ENCODE measurements around the gene DENND1A.

Gene DENND1A

GRCh38 chr9:123686829-123687192 lies 243.1 kb downstream of the DENND1A start:
- DNase-seq (ENCODE audit: low read depth in 2 of 2): no peak
- no peak overlapping the region for H3K4me3 ChIP-seq (replicated peaks in 1 of 2; ENCODE audit: low read depth in 2 of 2, low read length in 2 of 2)
- no peak for TF ChIP-seq CTCF (IDR thresholded peaks at IDR 0.05; ENCODE audit: low read depth, low read length)

- peak; percentile 60 to 62 for DNase-seq (ENCODE audit: low read depth in 2 of 2)
- no peak for TF ChIP-seq CTCF (IDR thresholded peaks at IDR 0.05; ENCODE audit: low read depth, low read length)
- no peak overlapping the region for H3K4me3 ChIP-seq (replicated peaks in 1 of 2; ENCODE audit: low read depth in 2 of 2, low read length in 2 of 2)
Observed at GRCh38 chr9:123686131-123686828, 243.6 kb downstream of the DENND1A start.

- no peak overlapping the region for H3K4me3 ChIP-seq (replicated peaks in 1 of 2; ENCODE audit: low read depth in 2 of 2, low read length in 2 of 2)
- no peak for TF ChIP-seq CTCF (IDR thresholded peaks at IDR 0.05; ENCODE audit: low read depth, low read length)
- no peak for DNase-seq (ENCODE audit: low read depth in 2 of 2)
Observed at GRCh38 chr9:123685489-123686083, 244.3 kb downstream of the DENND1A start.

- DNase-seq (ENCODE audit: low read depth in 2 of 2): peak in 1 of 2 donors; percentile 3
- no peak for TF ChIP-seq CTCF (IDR thresholded peaks at IDR 0.05; ENCODE audit: low read depth, low read length)
- H3K4me3 ChIP-seq (replicated peaks in 1 of 2; ENCODE audit: low read depth in 2 of 2, low read length in 2 of 2): no peak overlapping the region
Observed at GRCh38 chr9:123684393-123685149, 245.4 kb downstream of the DENND1A start.

GRCh38 chr9:123682746-123683145 lies 247.2 kb downstream of the DENND1A start:
- no peak for DNase-seq (ENCODE audit: low read depth in 2 of 2)
- H3K4me3 ChIP-seq (replicated peaks in 1 of 2; ENCODE audit: low read depth in 2 of 2, low read length in 2 of 2): no peak overlapping the region
- TF ChIP-seq CTCF (IDR thresholded peaks at IDR 0.05; ENCODE audit: low read depth, low read length): no peak

GRCh38 chr9:123680352-123680751 lies 249.6 kb downstream of the DENND1A start:
- TF ChIP-seq CTCF (IDR thresholded peaks at IDR 0.05; ENCODE audit: low read depth, low read length): no peak
- DNase-seq (ENCODE audit: low read depth in 2 of 2): no peak
- no peak overlapping the region for H3K4me3 ChIP-seq (replicated peaks in 1 of 2; ENCODE audit: low read depth in 2 of 2, low read length in 2 of 2)
